Liver (tissue), 3 donors: Measurements from ENCODE around the gene CD226.

ENCODE experiments used
- EGR1 ChIP-seq, 2 donors: IDR thresholded peaks; 2 replicates each; pipeline ENCODE4 v1.6.1; 2016 to 2018; ENCODE audit warnings: antibody characterized with exemption in 2 of 2, low read depth in 2 of 2
- HNF4G ChIP-seq: IDR thresholded peaks from 2 replicates; pipeline ENCODE4 v1.6.1; 2016; ENCODE audit warnings: antibody characterized with exemption
- NR2F2 ChIP-seq: IDR thresholded peaks from 2 replicates; pipeline ENCODE4 v1.6.1; 2016; ENCODE audit warnings: antibody characterized with exemption
- RAD21 ChIP-seq, 2 donors: IDR thresholded peaks; 2 replicates each; pipeline ENCODE4 v1.6.1; 2016; ENCODE audit warnings: antibody characterized with exemption in 2 of 2, mild to moderate bottlenecking in 2 of 2
- RXRA ChIP-seq, 2 donors: IDR thresholded peaks; 2 replicates each; pipeline ENCODE4 v1.6.1; 2017 to 2018; ENCODE audit warnings: antibody characterized with exemption in 2 of 2, mild to moderate bottlenecking in 1 of 2
- TAF1 ChIP-seq: conservative IDR thresholded peaks from 2 replicates; pipeline ENCODE4 v1.6.1; 2016; ENCODE audit warnings: antibody characterized with exemption, mild to moderate bottlenecking
- TF ChIP-seq, protein P1 (sequence below): fragments of 150-350 bp; IDR thresholded peaks from 2 replicates; pipeline ENCODE4 v1.5.1; 2017; ENCODE audit warnings: improper control_type of control experiment, low read depth, low read length; ENCODE audit not compliant: missing input control
- TF ChIP-seq, protein P2 (sequence below): IDR thresholded peaks from 2 replicates; pipeline ENCODE4 v1.6.1; 2016; ENCODE audit warnings: antibody characterized with exemption, mild to moderate bottlenecking
- donor health status: healthy.
- donor health status: healthy.

DNA sequence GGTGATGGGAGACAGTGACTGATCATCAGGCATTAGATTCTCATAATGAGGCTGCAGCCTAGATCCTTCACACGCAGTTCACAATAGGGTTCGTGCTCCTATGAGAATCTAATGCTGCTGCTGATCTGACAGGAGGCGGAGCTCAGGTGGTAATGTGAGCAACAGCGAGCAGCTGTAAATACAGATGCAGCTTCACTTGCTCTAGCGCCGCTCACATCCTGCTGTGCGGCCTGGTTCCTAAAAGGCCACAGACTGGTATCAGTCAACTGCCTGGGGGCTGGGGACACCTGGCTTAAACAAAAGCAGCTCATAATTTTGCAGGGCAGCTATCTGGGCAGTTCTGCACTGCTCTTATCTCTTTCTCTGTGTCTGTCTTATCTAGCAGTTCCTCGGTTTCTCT is 20.4 kb upstream of the CD226 start:
- TF ChIP-seq, protein P1, sequence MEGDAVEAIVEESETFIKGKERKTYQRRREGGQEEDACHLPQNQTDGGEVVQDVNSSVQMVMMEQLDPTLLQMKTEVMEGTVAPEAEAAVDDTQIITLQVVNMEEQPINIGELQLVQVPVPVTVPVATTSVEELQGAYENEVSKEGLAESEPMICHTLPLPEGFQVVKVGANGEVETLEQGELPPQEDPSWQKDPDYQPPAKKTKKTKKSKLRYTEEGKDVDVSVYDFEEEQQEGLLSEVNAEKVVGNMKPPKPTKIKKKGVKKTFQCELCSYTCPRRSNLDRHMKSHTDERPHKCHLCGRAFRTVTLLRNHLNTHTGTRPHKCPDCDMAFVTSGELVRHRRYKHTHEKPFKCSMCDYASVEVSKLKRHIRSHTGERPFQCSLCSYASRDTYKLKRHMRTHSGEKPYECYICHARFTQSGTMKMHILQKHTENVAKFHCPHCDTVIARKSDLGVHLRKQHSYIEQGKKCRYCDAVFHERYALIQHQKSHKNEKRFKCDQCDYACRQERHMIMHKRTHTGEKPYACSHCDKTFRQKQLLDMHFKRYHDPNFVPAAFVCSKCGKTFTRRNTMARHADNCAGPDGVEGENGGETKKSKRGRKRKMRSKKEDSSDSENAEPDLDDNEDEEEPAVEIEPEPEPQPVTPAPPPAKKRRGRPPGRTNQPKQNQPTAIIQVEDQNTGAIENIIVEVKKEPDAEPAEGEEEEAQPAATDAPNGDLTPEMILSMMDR: no peak
- TF ChIP-seq HNF4G (no peak), TAF1 (no peak), NR2F2 (no peak), EGR1 (IDR thresholded peaks at IDR 0.05; ENCODE audit: low read depth in 2 of 2) (no peak), RAD21 (IDR thresholded peaks at IDR 0.05) (no peak), RXRA (IDR thresholded peaks at IDR 0.05) (no peak)
- TF ChIP-seq, protein P2, sequence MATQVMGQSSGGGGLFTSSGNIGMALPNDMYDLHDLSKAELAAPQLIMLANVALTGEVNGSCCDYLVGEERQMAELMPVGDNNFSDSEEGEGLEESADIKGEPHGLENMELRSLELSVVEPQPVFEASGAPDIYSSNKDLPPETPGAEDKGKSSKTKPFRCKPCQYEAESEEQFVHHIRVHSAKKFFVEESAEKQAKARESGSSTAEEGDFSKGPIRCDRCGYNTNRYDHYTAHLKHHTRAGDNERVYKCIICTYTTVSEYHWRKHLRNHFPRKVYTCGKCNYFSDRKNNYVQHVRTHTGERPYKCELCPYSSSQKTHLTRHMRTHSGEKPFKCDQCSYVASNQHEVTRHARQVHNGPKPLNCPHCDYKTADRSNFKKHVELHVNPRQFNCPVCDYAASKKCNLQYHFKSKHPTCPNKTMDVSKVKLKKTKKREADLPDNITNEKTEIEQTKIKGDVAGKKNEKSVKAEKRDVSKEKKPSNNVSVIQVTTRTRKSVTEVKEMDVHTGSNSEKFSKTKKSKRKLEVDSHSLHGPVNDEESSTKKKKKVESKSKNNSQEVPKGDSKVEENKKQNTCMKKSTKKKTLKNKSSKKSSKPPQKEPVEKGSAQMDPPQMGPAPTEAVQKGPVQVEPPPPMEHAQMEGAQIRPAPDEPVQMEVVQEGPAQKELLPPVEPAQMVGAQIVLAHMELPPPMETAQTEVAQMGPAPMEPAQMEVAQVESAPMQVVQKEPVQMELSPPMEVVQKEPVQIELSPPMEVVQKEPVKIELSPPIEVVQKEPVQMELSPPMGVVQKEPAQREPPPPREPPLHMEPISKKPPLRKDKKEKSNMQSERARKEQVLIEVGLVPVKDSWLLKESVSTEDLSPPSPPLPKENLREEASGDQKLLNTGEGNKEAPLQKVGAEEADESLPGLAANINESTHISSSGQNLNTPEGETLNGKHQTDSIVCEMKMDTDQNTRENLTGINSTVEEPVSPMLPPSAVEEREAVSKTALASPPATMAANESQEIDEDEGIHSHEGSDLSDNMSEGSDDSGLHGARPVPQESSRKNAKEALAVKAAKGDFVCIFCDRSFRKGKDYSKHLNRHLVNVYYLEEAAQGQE: no peak
